ENCODE data around the gene TMEM131L.
A peak's percentile ranks its signal among the peaks of the same experiment; 100 is the strongest.

DNA sequence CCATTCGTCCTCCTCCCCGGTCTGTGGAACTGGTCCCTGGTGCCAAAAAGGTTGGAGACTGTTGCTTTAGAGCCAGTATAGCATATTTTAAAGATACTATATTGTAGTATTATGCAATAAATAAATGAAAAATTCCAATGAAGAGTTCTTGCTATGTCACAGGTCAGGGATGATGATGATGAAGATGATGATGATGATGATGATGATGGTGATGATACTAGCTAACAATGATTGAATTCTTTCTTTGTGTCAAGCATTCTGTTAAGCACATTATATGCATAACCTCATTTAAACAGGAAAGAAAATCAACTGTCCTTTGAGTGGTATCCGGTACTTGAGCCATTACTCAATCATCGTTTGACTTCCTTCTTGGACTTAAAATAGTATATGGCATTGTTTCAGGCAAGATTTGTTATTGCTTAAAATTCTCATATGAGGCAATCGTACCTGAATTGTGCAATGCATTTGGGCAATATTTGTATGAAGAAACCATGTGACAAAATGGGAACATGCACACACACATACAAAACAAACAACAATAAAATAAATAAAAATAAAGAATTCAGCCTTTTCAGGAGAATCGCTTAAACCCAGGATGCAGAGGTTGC lies 195.2 kb downstream of the TMEM131L start:
- no peak for TF ChIP-seq POLR2A (IDR thresholded peaks at IDR 0.05)
- peak in 2 of 4 donors; percentile 74 to 83 for TF ChIP-seq EP300 (IDR thresholded peaks at IDR 0.05)
- TF ChIP-seq POLR2AphosphoS5 (IDR thresholded peaks at IDR 0.05), result peak; percentile 36 to 71 (median 56)
- TF ChIP-seq CTCF (IDR thresholded peaks at IDR 0.05), result no peak
